ENCODE data around the gene TMEM108. TPM values are rescaled to one million over a fixed set of nuclear protein-coding genes. Genes with fewer than 3 reads are reported as not detected.

Gene TMEM108
- total and polyA plus RNA-seq, 2 of the 4 experiments (the other 2 are of a cell fraction) = 0.18 to 2.2 TPM

- Histone ChIP-seq H3K56ac (ENCODE audit: extremely low read depth, insufficient read depth, low read length) (no peak overlapping the region), H3K4me2 (ENCODE audit: low read depth, low read length) (no peak overlapping the region), H2BK20ac (ENCODE audit: low read depth, low read length) (no peak overlapping the region), H2BK120ac (ENCODE audit: low read depth, low read length) (no peak overlapping the region), H3K9ac (ENCODE audit: low read depth, low read length) (no peak overlapping the region), H3K4ac (ENCODE audit: low read depth, low read length) (no peak overlapping the region), H3K4me1 (ENCODE audit: control insufficient read depth, insufficient read depth, low read length) (no peaks in the 10 kb centered on the region), H3K14ac (replicated peaks; ENCODE audit: low read depth, low read length) (no peak overlapping the region), H3K9me3 (ENCODE audit: control insufficient read depth, insufficient read depth, low read length) (no peaks in the 10 kb centered on the region), H4K91ac (ENCODE audit: insufficient read depth, low read depth, low read length) (no peak overlapping the region), H2BK15ac (ENCODE audit: low read depth, low read length) (no peak overlapping the region), H3K27ac (ENCODE audit: insufficient read depth, low read length) (no peak overlapping the region), H2AK9ac (replicated peaks; ENCODE audit: low read depth, low read length, poor library complexity) (no peak overlapping the region), H2BK5ac (ENCODE audit: low read depth, low read length, poor library complexity, severe bottlenecking) (no peak overlapping the region), H3K9me1 (ENCODE audit: insufficient read depth, low read length) (no peaks in the 10 kb centered on the region), H3K4me3 (ENCODE audit: insufficient read depth, low read depth, low read length) (no peak overlapping the region), H3K36me3 (ENCODE audit: control insufficient read depth, insufficient read depth, low read length) (no peaks in the 10 kb centered on the region), H3K23ac (ENCODE audit: low read depth, low read length) (no peak overlapping the region), H3K27me3 (ENCODE audit: control insufficient read depth, insufficient read depth, low read length) (no peaks in the 10 kb centered on the region), H4K8ac (ENCODE audit: low read depth in 2 of 2, low read length in 2 of 2) (no peak overlapping the region), H2AFZ (replicated peaks; ENCODE audit: low read length, poor library complexity) (no peak overlapping the region), H2AK5ac (ENCODE audit: low read depth, low read length) (no peak overlapping the region), H3K79me1 (ENCODE audit: low read depth in 1 of 2, low read length in 2 of 2) (no peaks in the 10 kb centered on the region), H4K20me1 (ENCODE audit: insufficient read depth, low read length) (no peaks in the 10 kb centered on the region), H4K5ac (ENCODE audit: low read depth, low read length) (no peak overlapping the region), H3K18ac (ENCODE audit: low read depth, low read length) (no peak overlapping the region)
- intact Hi-C loops (cut with micrococcal nuclease) (no loop called here), dilution Hi-C loops (cut with HindIII; ENCODE audit: low sequenced_read_pairs, unreplicated experiment) (no loop called here), in situ Hi-C loops (cut with MboI; ENCODE audit: low sequenced_read_pairs) (no loop called here)
- no peak for ATAC-seq (ENCODE audit: low read depth)
- ChIA-PET POLR2A (ENCODE audit: unreplicated experiment) (no interaction called here), CTCF (interaction anchor here (0.6 kb wide), 2 partner anchors 162 to 540 kb away, joined by 3 read pairs; no protein-coding TSS in a partner anchor)
- DNase-seq = no peak
- WGBS, 2 experiments (ENCODE audit: extremely low coverage in 2 of 2, insufficient read length in 1 of 2) = no CpG with 5 or more reads among the region's 1 CpG
- no peak for TF ChIP-seq RAD21 (IDR thresholded peaks at IDR 0.05; ENCODE audit: low read length)
- TF ChIP-seq MAZ (IDR thresholded peaks at IDR 0.05; ENCODE audit: borderline replicate concordance, low read depth, low read length) = no peak
- TF ChIP-seq BHLHE40 (IDR thresholded peaks at IDR 0.05; ENCODE audit: low read depth, low read length) = no peak
- BruUV-seq (replicated peaks) = no TSS peak
These were observed 216.5 kb downstream of the TMEM108 start for GRCh38 chr3:133254716-133255115.
